ENCODE data around the gene IL21. TPM values are rescaled to one million over a fixed set of nuclear protein-coding genes. Genes with fewer than 3 reads are reported as not detected.

Gene IL21
- total RNA-seq, 1 experiment from 2014 or later, result not detected

DNA sequence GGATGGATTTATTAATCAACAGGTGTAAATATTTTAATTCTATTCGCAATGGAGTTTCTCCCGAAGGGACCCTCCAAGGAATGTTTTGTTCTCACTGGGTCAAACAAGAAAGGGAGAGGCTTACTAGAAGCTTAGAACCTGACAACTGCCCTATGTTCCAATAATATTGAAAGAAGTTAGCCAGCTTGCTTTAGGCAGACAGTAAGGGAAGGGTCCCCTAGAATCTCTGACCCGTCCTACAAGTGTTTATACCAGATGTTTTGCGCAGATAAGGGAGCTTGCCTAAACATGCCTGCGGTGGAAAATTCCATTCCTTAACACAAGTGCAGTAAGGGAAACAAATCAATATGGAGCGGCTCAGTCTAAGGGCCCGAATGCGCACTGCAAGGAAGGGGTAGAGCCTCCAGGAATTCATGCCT is 17.7 kb downstream of the IL21 start:
- Histone ChIP-seq H3K27me3 (ENCODE audit: insufficient read depth, low read length) (no peaks in the 10 kb centered on the region), H3K56ac (ENCODE audit: insufficient read length, low read depth, low read length) (no peak overlapping the region), H3T11ph (ENCODE audit: low read length) (no peak overlapping the region), H3K4me2 (ENCODE audit: insufficient read depth, insufficient read length, low read length) (no peak overlapping the region), H3K27ac (ENCODE audit: insufficient read length, low read depth, low read length) (no peak overlapping the region), H4K5ac (ENCODE audit: insufficient read length, low read depth, low read length) (no peak overlapping the region), H3K9ac (ENCODE audit: extremely low read depth, insufficient read length, low read length) (no peak overlapping the region), H3K4me1 (ENCODE audit: insufficient read depth, low read length) (peaks cover 6% of the 10 kb centered on the region; the same call in 1 of the 2 replicates), H2AK5ac (ENCODE audit: insufficient read length, low read length) (no peak overlapping the region), H2BK15ac (ENCODE audit: low read depth, low read length) (no peak overlapping the region), H3K79me1 (ENCODE audit: insufficient read depth, low read depth, low read length, poor library complexity, severe bottlenecking) (no peaks in the 10 kb centered on the region), H2BK120ac (ENCODE audit: low read depth, low read length, poor library complexity, severe bottlenecking) (no peak overlapping the region), H2BK20ac (ENCODE audit: low read depth, low read length, poor library complexity, severe bottlenecking) (no peak overlapping the region), H4K20me1 (ENCODE audit: control insufficient read depth, insufficient read depth, insufficient read length) (no peaks in the 10 kb centered on the region), H2AFZ (ENCODE audit: low read length) (no peak overlapping the region), H3K9me3 (ENCODE audit: control insufficient read depth, low read depth, low read length) (no peaks in the 10 kb centered on the region), H3K23ac (ENCODE audit: insufficient read length, low read depth, low read length) (no peak overlapping the region), H4K91ac (ENCODE audit: insufficient read length, low read depth, low read length) (no peak overlapping the region), H3K4ac (ENCODE audit: low read depth, low read length) (no peak overlapping the region), H3K79me2 (ENCODE audit: insufficient read depth, low read length) (no peaks in the 10 kb centered on the region), H2BK12ac (ENCODE audit: insufficient read length, low read depth, low read length) (no peak overlapping the region), H2BK5ac (ENCODE audit: insufficient read length, low read length) (no peak overlapping the region), H3K14ac (ENCODE audit: insufficient read depth, low read length) (no peak overlapping the region), H3K23me2 (ENCODE audit: insufficient read length, low read depth, low read length, poor library complexity, severe bottlenecking) (no peaks in the 10 kb centered on the region), H4K8ac (replicated peaks; ENCODE audit: insufficient read length, low read depth, low read length) (no peak overlapping the region), H3K18ac (ENCODE audit: insufficient read length, low read depth, low read length) (no peak overlapping the region)
- no CpG with 5 or more reads among the region's 8 CpGs for WGBS (ENCODE audit: extremely low coverage, insufficient read length, low lambda C conversion rate)
- Mint-ChIP-seq H3K27ac (peak overlapping the region in 1 of 3 experiments; percentile 15; a peak in 1 of 7 replicates), H3K36me3 (ENCODE audit: insufficient read depth in 1 of 3, low read depth in 3 of 3) (no peaks in the 10 kb centered on the region), H3K9me3 (no peaks in the 10 kb centered on the region), H3K27me3 (ENCODE audit: low read depth) (no peaks in the 10 kb centered on the region), H3K4me1 (peaks cover 23 to 31% of the 10 kb centered on the region in 2 experiments), H3K4me3 (no peak overlapping the region)
- DNase-seq, result no peak
- TF ChIP-seq, protein P1, sequence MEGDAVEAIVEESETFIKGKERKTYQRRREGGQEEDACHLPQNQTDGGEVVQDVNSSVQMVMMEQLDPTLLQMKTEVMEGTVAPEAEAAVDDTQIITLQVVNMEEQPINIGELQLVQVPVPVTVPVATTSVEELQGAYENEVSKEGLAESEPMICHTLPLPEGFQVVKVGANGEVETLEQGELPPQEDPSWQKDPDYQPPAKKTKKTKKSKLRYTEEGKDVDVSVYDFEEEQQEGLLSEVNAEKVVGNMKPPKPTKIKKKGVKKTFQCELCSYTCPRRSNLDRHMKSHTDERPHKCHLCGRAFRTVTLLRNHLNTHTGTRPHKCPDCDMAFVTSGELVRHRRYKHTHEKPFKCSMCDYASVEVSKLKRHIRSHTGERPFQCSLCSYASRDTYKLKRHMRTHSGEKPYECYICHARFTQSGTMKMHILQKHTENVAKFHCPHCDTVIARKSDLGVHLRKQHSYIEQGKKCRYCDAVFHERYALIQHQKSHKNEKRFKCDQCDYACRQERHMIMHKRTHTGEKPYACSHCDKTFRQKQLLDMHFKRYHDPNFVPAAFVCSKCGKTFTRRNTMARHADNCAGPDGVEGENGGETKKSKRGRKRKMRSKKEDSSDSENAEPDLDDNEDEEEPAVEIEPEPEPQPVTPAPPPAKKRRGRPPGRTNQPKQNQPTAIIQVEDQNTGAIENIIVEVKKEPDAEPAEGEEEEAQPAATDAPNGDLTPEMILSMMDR (conservative IDR thresholded peaks at IDR 0.05), result no peak

Data from H9 (cell line).